NCI-H187 treated with DMSO at 0.1 percent for 48 hours (cell line): ENCODE results near the gene NUMB.

Source experiments
- DNase-seq: peaks from one replicate; lab custom pipeline; 2025; lab: John Stamatoyannopoulos, UW

Gene NUMB

DNA sequence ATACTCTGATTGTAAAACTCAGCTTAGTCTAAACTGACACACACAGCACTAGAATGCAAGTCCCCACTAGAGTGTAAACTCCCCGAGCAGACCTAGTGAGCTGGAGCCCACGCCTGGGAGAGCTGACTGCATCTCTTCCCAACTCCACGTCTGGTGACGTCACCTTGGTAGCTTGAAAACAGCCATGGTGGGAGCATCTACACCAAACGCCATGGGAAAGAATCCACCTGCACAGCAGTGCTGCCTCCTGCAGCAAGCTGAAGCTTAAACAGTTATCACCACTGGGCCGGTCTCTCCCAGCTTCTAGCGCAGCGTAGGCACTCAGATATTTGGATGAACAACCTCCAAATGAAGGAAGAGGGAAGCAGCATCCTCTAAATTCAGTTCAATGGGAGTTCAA lies 225.4 kb downstream of the NUMB start:
- no peak for DNase-seq

DNA sequence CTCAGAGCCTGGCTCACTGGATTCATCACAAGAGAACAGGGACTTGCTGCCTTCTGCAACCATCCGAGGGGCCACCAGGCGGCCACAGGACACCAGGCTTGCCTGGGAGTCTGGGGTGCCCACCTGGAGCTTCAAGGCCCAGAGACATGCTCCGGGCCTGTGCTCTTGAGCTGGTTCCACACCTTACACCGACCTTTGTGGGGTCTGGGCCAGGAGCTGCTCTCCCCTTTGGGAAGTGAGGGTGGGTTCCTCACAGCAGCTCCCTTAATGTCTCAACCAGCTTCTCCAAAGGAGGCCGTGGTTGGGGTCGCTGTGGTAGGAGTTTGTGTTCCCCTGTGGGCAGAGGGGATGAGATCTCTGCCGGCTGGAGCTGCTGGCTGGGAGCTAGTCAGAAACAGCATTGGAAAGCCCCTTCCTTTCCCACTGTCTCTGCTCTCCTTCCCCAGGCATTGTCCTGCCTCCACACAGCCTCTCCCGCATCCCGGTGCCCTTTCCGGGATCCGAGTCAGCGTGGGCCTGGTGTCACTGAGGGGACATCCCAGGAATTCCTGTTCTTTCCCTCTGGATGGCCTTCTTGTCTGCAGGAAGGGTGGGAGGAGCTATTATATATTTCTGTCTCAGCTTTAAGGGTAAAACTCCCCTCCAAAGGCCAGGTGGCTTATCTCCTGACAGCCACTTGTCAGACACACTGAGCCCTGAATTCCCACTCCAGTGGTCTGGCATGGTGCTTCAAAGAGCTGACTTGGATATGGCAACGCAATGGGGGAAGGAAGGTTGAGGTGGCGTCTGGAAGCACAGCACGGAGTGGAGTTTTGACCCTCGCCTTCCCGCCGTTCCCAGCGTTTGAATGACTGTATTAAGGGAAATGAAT lies 226.1 kb downstream of the NUMB start:
- no peak for DNase-seq

DNA sequence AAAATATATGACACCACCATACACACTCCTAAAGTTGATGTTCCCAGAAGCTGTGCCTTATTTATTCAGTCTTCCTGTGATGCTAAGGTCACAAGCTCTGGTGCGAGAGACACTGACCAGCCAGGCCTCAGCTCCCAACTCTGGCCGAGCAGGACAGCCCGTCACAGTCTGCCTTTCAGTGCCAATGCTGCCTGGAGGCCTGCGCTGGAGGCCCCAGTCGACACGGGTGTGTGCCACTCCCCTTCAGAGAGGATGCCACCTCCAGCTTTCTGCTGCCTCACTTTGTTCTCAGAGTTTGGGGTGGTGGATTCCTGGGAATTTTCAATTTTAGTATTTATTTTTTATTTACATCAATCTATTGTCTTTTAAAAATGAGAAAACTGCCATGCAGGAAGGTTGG lies 228.3 kb downstream of the NUMB start:
- DNase-seq: no peak

DNA sequence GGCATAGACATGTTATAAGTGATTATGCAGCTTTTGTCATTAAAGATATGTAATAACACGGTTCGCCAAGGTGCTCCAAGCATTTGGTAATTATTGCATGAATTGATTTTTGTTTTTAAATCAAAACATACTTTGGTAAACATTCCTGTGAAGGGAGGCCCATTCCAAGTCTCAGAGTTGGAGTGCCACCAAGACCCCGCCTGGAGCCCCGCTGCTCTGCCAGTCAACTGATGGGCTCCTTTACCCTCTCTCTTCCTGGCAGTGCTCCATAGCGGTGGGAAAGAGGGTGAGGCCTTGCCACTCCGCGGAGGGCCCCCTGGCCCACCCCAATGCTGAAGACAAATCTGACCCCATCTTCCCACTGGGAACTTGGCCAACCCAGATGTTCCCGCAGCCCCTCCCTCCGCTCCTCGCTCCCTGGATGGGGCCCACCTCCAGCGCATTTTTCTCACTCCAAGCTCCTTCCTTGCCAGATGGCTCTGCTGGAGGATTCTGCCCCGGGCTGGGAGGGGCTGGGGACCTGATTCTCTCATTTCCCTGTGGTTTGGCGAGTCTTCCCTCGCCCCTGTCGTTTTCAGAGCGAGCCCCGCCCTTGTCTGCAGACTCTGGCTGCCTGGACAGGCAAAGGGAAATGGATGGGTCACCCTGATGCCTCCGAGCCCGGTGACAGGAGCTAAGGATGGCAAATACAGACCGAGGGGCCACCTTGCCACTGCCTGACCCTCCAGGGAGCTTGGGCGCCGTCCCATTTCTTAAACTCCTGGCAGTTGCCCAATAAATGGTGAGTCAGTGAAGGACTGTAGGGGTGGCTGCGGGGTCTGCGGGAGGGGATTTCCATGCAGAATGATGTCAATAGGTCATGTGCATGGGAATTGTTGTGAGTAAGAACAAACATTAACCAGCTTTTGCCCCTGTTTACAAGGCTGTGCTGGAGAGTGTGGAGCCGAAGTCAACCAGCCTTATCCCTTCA lies 230.2 kb downstream of the NUMB start:
- DNase-seq: no peak

DNA sequence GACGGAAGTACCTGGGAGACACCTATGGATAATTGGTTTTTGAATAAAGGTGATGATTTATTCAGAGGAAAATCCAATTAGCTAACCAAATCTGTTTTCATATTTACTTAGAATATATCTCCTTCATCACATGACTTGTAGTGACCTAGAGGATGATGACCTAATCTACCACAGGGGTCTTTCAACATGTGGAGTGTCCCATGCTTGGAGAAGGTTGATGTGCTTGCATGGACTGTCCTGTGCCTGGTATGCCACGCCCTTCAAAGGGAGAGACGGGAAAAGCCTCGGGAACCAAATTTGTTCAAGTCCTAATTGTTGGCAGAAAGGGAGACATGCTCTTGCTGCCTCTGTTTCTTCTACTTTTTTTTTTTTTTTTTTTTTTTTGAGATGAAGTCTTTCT lies 232.8 kb downstream of the NUMB start:
- no peak for DNase-seq
